IMR-90 (cell line): ENCODE results near the gene KCNK15. TPM values are rescaled to one million over a fixed set of nuclear protein-coding genes. Genes with fewer than 3 reads are reported as not detected.

Experiments used
- ATAC-seq: fragments of 200-7000 bp; cut with Tn5 transposase; 2 replicates; pipeline ENCODE4 v1.9.1; 2020; ENCODE audit warnings: low read depth, mild to moderate bottlenecking, moderate library complexity
- BruUV-seq: library from RNA; stranded (reverse); fragments of 400-500 nt; replicated peaks from 2 replicates; lab custom pipeline; 2021; lab: Mats Ljungman, UMichigan
- CTCF ChIA-PET: fragments of 300-600 bp; formaldehyde crosslinking; extraction: SDS; loops from one replicate; lab custom pipeline; 2021; ENCODE audit warnings: antibody characterized with exemption; lab: Yijun Ruan, JAX
- POLR2A ChIA-PET: fragments of 300-600 bp; sonication (Branson Sonifier 250); formaldehyde crosslinking; loops from one replicate; lab custom pipeline; 2022; ENCODE audit warnings: antibody characterized with exemption; ENCODE audit not compliant: unreplicated experiment; lab: Charles Lee
- DNase-seq: peaks from one replicate; pipeline ENCODE4 v3.0.0; 2013
- H2AFZ ChIP-seq: replicated peaks from 2 replicates; pipeline ENCODE3; 2013; ENCODE audit warnings: low read length, mild to moderate bottlenecking; ENCODE audit not compliant: poor library complexity
- H2AK5ac ChIP-seq: 2 replicates; pipeline ENCODE4 v1.6.1; 2013; ENCODE audit warnings: low read depth, low read length, inconsistent platforms
- H2AK9ac ChIP-seq: replicated peaks from 2 replicates; pipeline ENCODE3; 2013; ENCODE audit warnings: mild to moderate bottlenecking, low read depth, low read length, moderate library complexity; ENCODE audit not compliant: poor library complexity
- H2BK120ac ChIP-seq: 2 replicates; pipeline ENCODE4 v1.6.1; 2013; ENCODE audit warnings: low read depth, low read length, inconsistent platforms
- H2BK15ac ChIP-seq: 3 replicates; pipeline ENCODE4 v1.6.1; 2013; ENCODE audit warnings: low read depth, low read length, inconsistent platforms
- H2BK20ac ChIP-seq: 2 replicates; pipeline ENCODE4 v1.6.1; 2013; ENCODE audit warnings: low read depth, mild to moderate bottlenecking, inconsistent platforms, low read length, moderate library complexity
- H2BK5ac ChIP-seq: 2 replicates; pipeline ENCODE4 v1.6.1; 2013; ENCODE audit warnings: mild to moderate bottlenecking, low read depth, low read length, inconsistent platforms; ENCODE audit not compliant: poor library complexity, severe bottlenecking
- H3K14ac ChIP-seq: replicated peaks from 2 replicates; pipeline ENCODE4 v1.6.1; 2013; ENCODE audit warnings: low read depth, low read length, inconsistent platforms
- H3K18ac ChIP-seq: 2 replicates; pipeline ENCODE4 v1.6.1; 2013; ENCODE audit warnings: low read depth, low read length, control low read depth
- H3K23ac ChIP-seq: 2 replicates; pipeline ENCODE4 v1.6.1; 2013; ENCODE audit warnings: low read depth, low read length, inconsistent platforms
- H3K27ac ChIP-seq: 2 replicates; pipeline ENCODE4 v1.5.1; 2013; ENCODE audit warnings: mild to moderate bottlenecking, control low read depth, low read length; ENCODE audit not compliant: insufficient read depth
- H3K27me3 ChIP-seq: 2 replicates; pipeline ENCODE4 v1.6.1; 2013; ENCODE audit warnings: low read length; ENCODE audit not compliant: control insufficient read depth, insufficient read depth
- H3K36me3 ChIP-seq: 2 replicates; pipeline ENCODE4 v1.6.1; 2013; ENCODE audit warnings: low read length, mixed read lengths; ENCODE audit not compliant: control insufficient read depth, insufficient read depth
- H3K4ac ChIP-seq: 2 replicates; pipeline ENCODE4 v1.6.1; 2013; ENCODE audit warnings: low read depth, low read length, inconsistent platforms
- H3K4me1 ChIP-seq: 2 replicates; pipeline ENCODE4 v1.6.1; 2013; ENCODE audit warnings: low read length, mixed read lengths; ENCODE audit not compliant: control insufficient read depth, insufficient read depth
- H3K4me2 ChIP-seq: 2 replicates; pipeline ENCODE4 v1.6.1; 2013; ENCODE audit warnings: low read depth, mild to moderate bottlenecking, control low read depth, low read length, moderate library complexity
- H3K4me3 ChIP-seq: 2 replicates; pipeline ENCODE4 v1.5.1; 2013; ENCODE audit warnings: low read depth, mild to moderate bottlenecking, control low read depth, low read length, moderate library complexity; ENCODE audit not compliant: insufficient read depth
- H3K56ac ChIP-seq: 2 replicates; pipeline ENCODE4 v1.6.1; 2013; ENCODE audit warnings: low read length, inconsistent platforms; ENCODE audit not compliant: insufficient read depth; ENCODE audit errors: extremely low read depth
- H3K79me1 ChIP-seq, 2 experiments: 2 replicates each; pipeline ENCODE4 v1.6.1; 2013; ENCODE audit warnings: low read length in 2 of 2, inconsistent platforms in 1 of 2, low read depth in 1 of 2
- H3K9ac ChIP-seq: 2 replicates; pipeline ENCODE4 v1.6.1; 2013; ENCODE audit warnings: low read depth, low read length, control low read depth
- H3K9me1 ChIP-seq: 2 replicates; pipeline ENCODE4 v1.6.1; 2013; ENCODE audit warnings: low read length, inconsistent platforms; ENCODE audit not compliant: insufficient read depth
- H3K9me3 ChIP-seq: 2 replicates; pipeline ENCODE4 v1.6.1; 2013; ENCODE audit warnings: low read length; ENCODE audit not compliant: control insufficient read depth, insufficient read depth
- H4K20me1 ChIP-seq: 2 replicates; pipeline ENCODE4 v1.6.1; 2013; ENCODE audit warnings: low read length, inconsistent platforms; ENCODE audit not compliant: insufficient read depth
- H4K5ac ChIP-seq: 2 replicates; pipeline ENCODE4 v1.6.1; 2013; ENCODE audit warnings: mild to moderate bottlenecking, low read depth, low read length, control low read depth
- H4K8ac ChIP-seq, 2 experiments: 2 replicates each; pipeline ENCODE4 v1.6.1; 2013; ENCODE audit warnings: low read depth in 2 of 2, low read length in 2 of 2, control low read depth in 1 of 2, inconsistent platforms in 1 of 2
- H4K91ac ChIP-seq: 2 replicates; pipeline ENCODE4 v1.6.1; 2013; ENCODE audit warnings: low read depth, low read length, inconsistent platforms; ENCODE audit not compliant: insufficient read depth
- BHLHE40 ChIP-seq: fragments of 150-350 bp; IDR thresholded peaks from 2 replicates; pipeline ENCODE4 v1.6.1; 2016; ENCODE audit warnings: mild to moderate bottlenecking, low read depth, low read length
- CEBPB ChIP-seq: IDR thresholded peaks from 2 replicates; pipeline ENCODE4 v1.6.1; 2012; ENCODE audit warnings: low read depth, low read length, improper control_type of control experiment
- CHD1 ChIP-seq: IDR thresholded peaks from 2 replicates; pipeline ENCODE4 v1.6.1; 2012; ENCODE audit warnings: low read depth, low read length, improper control_type of control experiment
- NFE2L2 ChIP-seq: fragments of 150-350 bp; IDR thresholded peaks from 2 replicates; pipeline ENCODE4 v1.6.1; 2016; ENCODE audit warnings: low read depth, mild to moderate bottlenecking, low read length
- POLR2A ChIP-seq: IDR thresholded peaks from 2 replicates; pipeline ENCODE4 v1.6.1; 2012; ENCODE audit warnings: mild to moderate bottlenecking, low read depth, low read length
- RCOR1 ChIP-seq: IDR thresholded peaks from 2 replicates; pipeline ENCODE4 v1.6.1; 2012; ENCODE audit warnings: mild to moderate bottlenecking, low read length, improper control_type of control experiment; ENCODE audit not compliant: insufficient replicate concordance
- SMC3 ChIP-seq: fragments of 150-350 bp; IDR thresholded peaks from 2 replicates; pipeline ENCODE4 v1.6.1; 2016; ENCODE audit warnings: low read depth, mild to moderate bottlenecking, antibody characterized with exemption, low read length, moderate library complexity
- USF2 ChIP-seq: fragments of 150-350 bp; IDR thresholded peaks from 2 replicates; pipeline ENCODE4 v1.6.1; 2017; ENCODE audit warnings: mild to moderate bottlenecking, antibody characterized with exemption, low read length, low read depth
- WGBS, 2 experiments: methylation state at CpG; one replicate each; pipeline versions ENCODE4 v1.1.5 to v1.1.7; 2013; ENCODE audit warnings: missing lambda C conversion rate in 2 of 2; ENCODE audit not compliant: insufficient read length in 1 of 2; ENCODE audit errors: extremely low coverage in 2 of 2; 5-methylcytosine and 5-hydroxymethylcytosine counted together
- dilution Hi-C: fragments of 300-500 bp; cut with HindIII; formaldehyde crosslinking; loops from one replicate; pipeline ENCODE4 v1.14.3; 2018; ENCODE audit warnings: low sequenced_read_pairs; ENCODE audit not compliant: unreplicated experiment
- in situ Hi-C: fragments of 300-500 bp; cut with MboI; formaldehyde crosslinking; loops from 3 replicates; pipeline ENCODE4 v1.14.3; 2019; ENCODE audit warnings: low sequenced_read_pairs, inconsistent platforms, mixed read lengths
- intact Hi-C: fragments of 100-400 bp; cut with micrococcal nuclease; formaldehyde crosslinking; loops from 2 replicates; pipeline ENCODE4 v1.10.0; 2022
- polyA plus RNA-seq, 3 experiments: library from polyadenylated mRNA; depleted of rRNA; stranded (reverse); fragments of >200 nt; gene quantifications; 2 replicates each; pipeline ENCODE4 v1.2.3, GENCODE V29; 2012; ENCODE audit warnings: low replicate concordance in 1 of 3
- total RNA-seq: library from RNA; depleted of rRNA; stranded (reverse); fragments of >200 nt; gene quantifications from 2 replicates; pipeline ENCODE4 v1.2.3, GENCODE V29; 2012
- TF ChIP-seq, protein P1 (sequence below): fragments of 150-350 bp; IDR thresholded peaks from 2 replicates; pipeline ENCODE4 v1.6.1; 2016; ENCODE audit warnings: low read depth, mild to moderate bottlenecking, low read length, moderate library complexity, borderline replicate concordance

KCNK15 gene
- total and polyA plus RNA-seq, 2 of the 4 experiments (the other 2 are of a cell fraction) = not detected

DNA sequence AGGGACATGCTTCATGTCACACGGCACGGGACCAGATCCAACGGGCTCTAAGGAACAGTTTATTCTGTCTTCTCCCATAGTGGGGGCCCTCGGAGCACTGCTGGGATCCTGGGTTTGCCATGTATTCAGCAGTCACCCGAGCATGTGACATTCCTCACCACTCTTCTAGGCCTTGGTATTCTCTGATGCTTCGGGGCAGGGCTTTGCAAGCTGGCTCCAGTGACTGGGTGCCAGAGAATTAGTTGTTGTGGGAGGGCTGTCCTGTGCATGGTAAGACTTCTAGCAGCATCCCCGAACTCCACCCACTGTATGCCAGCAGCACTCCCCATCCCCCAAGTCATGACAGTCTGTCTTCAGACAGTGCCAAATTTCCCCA is 25.1 kb upstream of the KCNK15 start:
- ChIA-PET CTCF (interaction anchor here (1.5 to 1.7 kb wide), 2 partner anchors 8 to 13 kb away, joined by 4 to 6 read pairs; no protein-coding TSS in a partner anchor), POLR2A (no interaction called here)
- Histone ChIP-seq H2BK5ac (peak overlapping the region; percentile 33), H4K20me1 (no peaks in the 10 kb centered on the region; the same call in 1 of the 2 replicates), H3K4me1 (peaks cover 5% of the 10 kb centered on the region; the same call in 1 of the 2 replicates), H3K79me1 (no peaks in the 10 kb centered on the region), H3K36me3 (no peaks in the 10 kb centered on the region), H2AFZ (peak overlapping the region; percentile 46), H2AK9ac (no peak overlapping the region), H3K27me3 (peaks cover 4% of the 10 kb centered on the region; the same call in 1 of the 2 replicates), H3K4ac (peak overlapping the region; percentile 52), H3K27ac (peak overlapping the region; percentile 39; the same call in 1 of the 2 replicates), H4K8ac (peak overlapping the region; percentile 4 to 48; a peak in 3 of 4 replicates), H3K4me2 (0 out of 2 replicates have a peak overlapping the region, but pooled peaks have one; percentile 6), H3K9ac (peak overlapping the region; percentile 10), H3K14ac (0 out of 2 replicates have a peak overlapping the region, but pooled peaks have one; percentile 26), H2AK5ac (peak overlapping the region; percentile 25), H2BK120ac (peak overlapping the region; percentile 59; the same call in 1 of the 2 replicates), H4K91ac (peak overlapping the region; percentile 37), H3K9me3 (no peaks in the 10 kb centered on the region), H3K4me3 (no peak overlapping the region), H2BK20ac (peak overlapping the region; percentile 60; the same call in 1 of the 2 replicates), H3K9me1 (peaks cover 5% of the 10 kb centered on the region; the same call in 1 of the 2 replicates), H3K23ac (no peak overlapping the region), H3K56ac (no peak overlapping the region), H2BK15ac (peak overlapping the region; percentile 47; the same call in 1 of the 3 replicates), H3K18ac (peak overlapping the region; percentile 33), H4K5ac (peak overlapping the region; percentile 25)
- TF ChIP-seq, protein P1, sequence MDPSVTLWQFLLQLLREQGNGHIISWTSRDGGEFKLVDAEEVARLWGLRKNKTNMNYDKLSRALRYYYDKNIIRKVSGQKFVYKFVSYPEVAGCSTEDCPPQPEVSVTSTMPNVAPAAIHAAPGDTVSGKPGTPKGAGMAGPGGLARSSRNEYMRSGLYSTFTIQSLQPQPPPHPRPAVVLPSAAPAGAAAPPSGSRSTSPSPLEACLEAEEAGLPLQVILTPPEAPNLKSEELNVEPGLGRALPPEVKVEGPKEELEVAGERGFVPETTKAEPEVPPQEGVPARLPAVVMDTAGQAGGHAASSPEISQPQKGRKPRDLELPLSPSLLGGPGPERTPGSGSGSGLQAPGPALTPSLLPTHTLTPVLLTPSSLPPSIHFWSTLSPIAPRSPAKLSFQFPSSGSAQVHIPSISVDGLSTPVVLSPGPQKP = no peak
- TF ChIP-seq CEBPB = no peak
- no peak for TF ChIP-seq RCOR1
- no peak for TF ChIP-seq USF2
- TF ChIP-seq BHLHE40 = no peak; the same call in 1 of the 2 replicates
- no peak for TF ChIP-seq NFE2L2
- TF ChIP-seq SMC3 = no peak
- TF ChIP-seq CHD1 = no peak
- no peak for TF ChIP-seq POLR2A
- no TSS peak for BruUV-seq
- in situ Hi-C loops = no loop called here
- ATAC-seq (peak; percentile 75), DNase-seq (peak; percentile 25)
- intact Hi-C loops = loop anchor here (2.0 kb wide), 1 partner anchor 28 kb away; no protein-coding TSS in a partner anchor
- dilution Hi-C loops = no loop called here
- WGBS, 2 experiments = no CpG with 5 or more reads among the region's 7 CpGs
